NCI-H1417 treated with DMSO at 0.1 percent for 48 hours (cell line): ENCODE results near the gene GINS1.

Source experiments
- DNase-seq: peaks from one replicate; lab custom pipeline; 2025; lab: John Stamatoyannopoulos, UW

GINS1 gene

GRCh38 chr20:25494506-25495188, 87.2 kb downstream of the GINS1 start:
- DNase-seq = no peak

- no peak for DNase-seq
Observed at GRCh38 chr20:25495189-25495824, 87.8 kb downstream of the GINS1 start.

GRCh38 chr20:25496165-25496967, 88.9 kb downstream of the GINS1 start:
- DNase-seq = no peak

- DNase-seq = no peak
Observed at GRCh38 chr20:25496968-25497401, 89.5 kb downstream of the GINS1 start.

- DNase-seq = no peak
Observed at GRCh38 chr20:25497586-25498279, 90.3 kb downstream of the GINS1 start.
